Hepatocyte (in vitro differentiated cells): ENCODE results near the gene LDHB. TPM values are rescaled to one million over a fixed set of nuclear protein-coding genes. Genes with fewer than 3 reads are reported as not detected.

Experiments used
- DNase-seq: peaks from one replicate; pipeline ENCODE4 v3.0.0-alpha.2; 2016; ENCODE audit warnings: low spot score
- H2AFZ ChIP-seq: fragments of 200-600 bp; sonication (generic); 2 replicates; pipeline ENCODE4 v1.6.0; 2016; ENCODE audit warnings: antibody characterized with exemption, mild to moderate bottlenecking
- H3K27ac ChIP-seq: fragments of 200-600 bp; sonication (generic); 2 replicates; pipeline ENCODE4 v1.5.1; 2016; ENCODE audit warnings: mild to moderate bottlenecking
- H3K27me3 ChIP-seq: fragments of 200-600 bp; sonication (generic); 2 replicates; pipeline ENCODE4 v1.6.1; 2016
- H3K36me3 ChIP-seq: fragments of 200-600 bp; sonication (generic); replicated peaks from 2 replicates; pipeline ENCODE4 v1.5.1; 2016; ENCODE audit warnings: low read depth; ENCODE audit not compliant: insufficient read depth
- H3K4me1 ChIP-seq: fragments of 200-600 bp; sonication (generic); 2 replicates; pipeline ENCODE4 v1.5.1; 2016; ENCODE audit warnings: mild to moderate bottlenecking, moderate library complexity; ENCODE audit not compliant: insufficient read depth
- H3K4me2 ChIP-seq: fragments of 200-600 bp; sonication (generic); 2 replicates; pipeline ENCODE4 v1.6.0; 2016
- H3K4me3 ChIP-seq: fragments of 200-600 bp; sonication (generic); 2 replicates; pipeline ENCODE4 v1.5.1; 2016; ENCODE audit warnings: mild to moderate bottlenecking
- H3K79me2 ChIP-seq: fragments of 200-600 bp; sonication (generic); 2 replicates; pipeline ENCODE4 v1.6.0; 2017; ENCODE audit warnings: mild to moderate bottlenecking
- H3K9me2 ChIP-seq: fragments of 200-600 bp; sonication (generic); replicated peaks from 2 replicates; pipeline ENCODE4 v1.6.0; 2017; ENCODE audit warnings: mild to moderate bottlenecking; ENCODE audit not compliant: insufficient read depth
- H3K9me3 ChIP-seq: fragments of 200-600 bp; sonication (generic); 2 replicates; pipeline ENCODE4 v1.5.1; 2016; ENCODE audit warnings: low read depth, mild to moderate bottlenecking
- H4K20me1 ChIP-seq: fragments of 200-600 bp; sonication (generic); 2 replicates; pipeline ENCODE4 v1.6.0; 2016; ENCODE audit warnings: mild to moderate bottlenecking; ENCODE audit not compliant: insufficient read depth, poor library complexity, severe bottlenecking
- CTCF ChIP-seq: fragments of 200-600 bp; sonication (generic); IDR thresholded peaks from 2 replicates; pipeline ENCODE4 v1.5.1; 2016; ENCODE audit warnings: antibody characterized with exemption, mild to moderate bottlenecking; ENCODE audit not compliant: poor library complexity
- EZH2 ChIP-seq: fragments of 200-600 bp; sonication (generic); IDR thresholded peaks from 2 replicates; pipeline ENCODE4 v1.6.1; 2016; ENCODE audit warnings: antibody characterized with exemption, mild to moderate bottlenecking, borderline replicate concordance
- EZH2phosphoT487 ChIP-seq: fragments of 200-600 bp; sonication (generic); IDR thresholded peaks from one replicate; pipeline ENCODE4 v1.6.1; 2018; ENCODE audit warnings: antibody characterized with exemption, mild to moderate bottlenecking, low read depth, moderate library complexity; ENCODE audit not compliant: unreplicated experiment, severe bottlenecking
- WGBS: methylation state at CpG from one replicate; pipeline ENCODE4 v1.1.6; 2016; ENCODE audit warnings: low lambda C conversion rate; ENCODE audit errors: missing lambda C conversion rate; 5-methylcytosine and 5-hydroxymethylcytosine counted together
- polyA plus RNA-seq: library from polyadenylated mRNA; unstranded; fragments of >200 nt; fragmentation: Nextera tagmentation; extraction: Ambion mirVana; gene quantifications from 2 replicates; pipeline ENCODE4 v1.2.1, GENCODE V29; 2016
- total RNA-seq: library from RNA; depleted of rRNA; stranded (reverse); fragments of >200 nt; gene quantifications from 2 replicates; pipeline ENCODE4 v1.2.3, GENCODE V29; 2014

LDHB gene
- total and polyA plus RNA-seq, 2 experiments from 2014 or later, result 641 to 669 TPM

DNA sequence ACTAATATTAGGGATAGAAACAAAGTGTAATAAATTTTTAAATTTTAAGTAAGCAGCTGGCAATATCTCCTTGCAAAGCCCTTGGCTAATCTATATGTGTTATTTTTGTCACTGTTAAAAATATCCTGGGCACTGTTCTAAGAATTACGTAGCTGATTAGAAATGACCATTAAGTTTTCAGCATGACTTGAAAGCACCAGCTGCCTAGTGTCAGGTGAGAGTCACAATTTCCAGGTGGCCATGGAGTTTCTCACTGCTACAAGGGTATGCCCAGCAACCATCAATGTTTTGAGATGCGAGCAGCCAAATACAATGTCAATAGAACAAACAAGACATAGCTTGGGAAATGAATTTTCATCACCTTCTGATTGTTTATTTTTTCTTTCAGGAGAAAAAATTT, 29.7 kb downstream of the LDHB start:
- TF ChIP-seq EZH2phosphoT487 (no peak), CTCF (no peak), EZH2 (no peak)
- H4K20me1 ChIP-seq, result no peaks in the 10 kb centered on the region

DNA sequence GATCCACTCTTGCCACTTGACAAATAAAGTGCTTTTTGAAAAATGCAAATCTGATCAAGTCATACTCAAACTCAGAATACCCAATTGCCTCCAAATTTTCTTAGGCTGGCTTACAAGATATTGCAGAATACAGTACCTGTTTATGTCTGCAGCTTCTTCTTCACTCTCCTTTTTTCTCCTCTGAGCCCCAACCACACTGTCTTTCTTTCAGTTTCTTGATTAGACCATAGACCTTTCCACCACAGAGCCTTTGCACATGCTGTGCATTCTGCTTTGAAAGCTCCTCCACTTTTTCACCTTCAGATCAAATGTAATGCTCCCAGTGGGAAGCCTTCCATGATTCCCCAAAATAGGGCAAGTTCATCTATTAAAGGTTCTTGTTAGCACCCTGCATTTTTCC, 39.1 kb downstream of the LDHB start:
- Histone ChIP-seq H3K36me3 (no peaks in the 10 kb centered on the region), H3K79me2 (no peaks in the 10 kb centered on the region), H3K4me1 (no peaks in the 10 kb centered on the region), H3K27ac (no peak overlapping the region), H3K9me3 (no peaks in the 10 kb centered on the region), H3K4me3 (no peak overlapping the region), H3K27me3 (peaks cover 15% of the 10 kb centered on the region), H4K20me1 (no peaks in the 10 kb centered on the region), H3K4me2 (no peak overlapping the region), H2AFZ (no peak overlapping the region), H3K9me2 (no peaks in the 10 kb centered on the region)
- DNase-seq, result no peak
- TF ChIP-seq EZH2, result no peak
- TF ChIP-seq CTCF, result no peak
- TF ChIP-seq EZH2phosphoT487, result no peak

More for the DNA sequence above, 29.7 kb downstream of the LDHB start:
- no peaks in the 10 kb centered on the region for H3K36me3 ChIP-seq
- no peak overlapping the region for H3K27ac ChIP-seq
- H3K4me1 ChIP-seq, result no peaks in the 10 kb centered on the region
- no peaks in the 10 kb centered on the region for H3K9me2 ChIP-seq
- no peaks in the 10 kb centered on the region for H3K27me3 ChIP-seq
- no peak overlapping the region for H3K4me2 ChIP-seq
- 88% methylated on average over 2 of the region's 2 CpGs for WGBS
- no peaks in the 10 kb centered on the region for H3K79me2 ChIP-seq
- H3K9me3 ChIP-seq, result no peaks in the 10 kb centered on the region
- no peak overlapping the region for H3K4me3 ChIP-seq
- no peak overlapping the region for H2AFZ ChIP-seq
- no peak for DNase-seq

DNA sequence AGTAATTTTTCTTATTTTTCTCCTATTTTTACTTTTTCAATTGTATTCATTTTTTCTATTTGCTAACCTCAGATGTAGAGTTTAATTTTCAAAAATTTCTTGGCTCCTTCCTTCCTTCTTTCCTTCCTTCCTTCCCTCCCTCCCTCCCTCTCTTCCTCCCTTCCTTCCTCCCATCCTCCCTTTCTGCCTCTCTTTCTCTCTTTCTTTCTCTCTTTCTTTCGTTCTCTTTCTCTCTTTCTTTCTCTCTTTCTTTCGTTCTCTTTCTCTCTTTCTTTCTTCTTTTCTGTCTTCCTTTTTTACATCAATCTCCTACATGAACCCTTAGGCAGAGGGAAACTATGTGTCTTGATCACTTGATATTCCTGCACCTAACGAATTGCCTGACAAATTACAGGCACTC, 40.6 kb downstream of the LDHB start:
- no peak overlapping the region for H3K4me2 ChIP-seq

More for the DNA sequence above, 40.6 kb downstream of the LDHB start:
- Histone ChIP-seq H3K79me2 (no peaks in the 10 kb centered on the region), H3K9me3 (no peaks in the 10 kb centered on the region), H3K27ac (no peak overlapping the region), H3K4me1 (no peaks in the 10 kb centered on the region), H4K20me1 (no peaks in the 10 kb centered on the region), H3K9me2 (no peaks in the 10 kb centered on the region), H2AFZ (no peak overlapping the region), H3K4me3 (no peak overlapping the region), H3K36me3 (no peaks in the 10 kb centered on the region), H3K27me3 (peaks cover 15% of the 10 kb centered on the region)
- no peak for DNase-seq
- WGBS, result 83% methylated on average over 3 of the region's 3 CpGs
- no peak for TF ChIP-seq EZH2
- TF ChIP-seq CTCF, result no peak
